ENCODE results near the gene PIGO. TPM values are rescaled to one million over a fixed set of nuclear protein-coding genes. Genes with fewer than 3 reads are reported as not detected.
A peak's percentile ranks its signal among the peaks of the same experiment; 100 is the strongest.

The PIGO gene
- polyA plus RNA-seq, 1 experiment = 26.9 TPM

DNA sequence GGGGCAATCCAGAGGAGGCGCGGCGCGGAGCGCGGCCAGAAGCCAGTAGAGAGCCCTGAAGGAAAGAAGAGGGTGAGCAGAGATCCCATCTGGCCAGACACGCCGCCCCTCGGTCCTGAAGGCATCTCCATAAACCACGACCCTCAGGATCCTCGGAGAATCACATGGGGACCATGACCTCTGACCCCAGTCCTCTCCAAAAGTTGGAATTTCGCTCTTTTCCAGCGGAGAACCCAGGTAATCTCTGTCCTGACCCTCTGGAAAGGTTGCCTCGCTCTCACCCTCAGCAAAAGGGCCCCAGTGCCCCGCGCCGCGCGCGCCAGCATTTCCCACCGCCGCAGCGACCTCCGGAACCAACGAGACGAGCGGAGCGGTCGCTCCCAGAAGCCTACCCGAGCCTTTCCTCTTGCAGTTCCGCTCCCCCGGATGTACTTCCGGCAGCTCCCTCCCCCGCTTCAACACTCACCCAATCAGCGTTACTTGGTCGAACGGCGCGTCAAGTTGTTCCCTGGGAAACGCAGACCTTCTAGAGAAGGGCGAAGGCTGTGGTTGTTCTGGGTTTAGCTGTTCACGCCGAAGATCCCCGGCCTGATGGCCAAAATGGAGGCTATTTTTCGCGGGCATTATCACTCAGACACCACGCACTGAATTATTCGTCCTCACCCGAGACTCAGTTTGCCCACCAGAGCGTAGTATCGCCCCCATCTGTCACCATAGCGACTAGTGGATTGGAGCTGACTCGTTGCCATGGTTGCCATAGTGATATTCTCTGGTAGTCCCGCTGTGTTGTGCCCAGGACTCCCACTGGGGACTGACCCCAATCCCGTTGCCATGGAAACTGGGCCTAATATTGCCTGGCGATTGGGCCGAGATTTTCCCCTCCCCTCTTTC, 6.6 kb upstream of the PIGO start, which contains the start of gene STOML2:
Gene STOML2, minus strand, starts transcription at position 363 of the 891 bp plus-strand sequence. Its CDS starts 37 bp downstream, at position 326.
- POLR2A ChIA-PET = interaction anchor here (0.6 kb wide), 1 partner anchor 239 kb away, joined by 4 read pairs; no protein-coding TSS in a partner anchor
- H3K27me3 ChIP-seq (ENCODE audit: control insufficient read depth, insufficient read depth, low read length) = no peaks in the 10 kb centered on the region
- peak within 1 kb of the TSS; percentile 70 for H3K4me3 ChIP-seq (ENCODE audit: low read depth, low read length)
- DNase-seq (ENCODE audit: low read depth) = peak; percentile 75
- TF ChIP-seq, protein P1, sequence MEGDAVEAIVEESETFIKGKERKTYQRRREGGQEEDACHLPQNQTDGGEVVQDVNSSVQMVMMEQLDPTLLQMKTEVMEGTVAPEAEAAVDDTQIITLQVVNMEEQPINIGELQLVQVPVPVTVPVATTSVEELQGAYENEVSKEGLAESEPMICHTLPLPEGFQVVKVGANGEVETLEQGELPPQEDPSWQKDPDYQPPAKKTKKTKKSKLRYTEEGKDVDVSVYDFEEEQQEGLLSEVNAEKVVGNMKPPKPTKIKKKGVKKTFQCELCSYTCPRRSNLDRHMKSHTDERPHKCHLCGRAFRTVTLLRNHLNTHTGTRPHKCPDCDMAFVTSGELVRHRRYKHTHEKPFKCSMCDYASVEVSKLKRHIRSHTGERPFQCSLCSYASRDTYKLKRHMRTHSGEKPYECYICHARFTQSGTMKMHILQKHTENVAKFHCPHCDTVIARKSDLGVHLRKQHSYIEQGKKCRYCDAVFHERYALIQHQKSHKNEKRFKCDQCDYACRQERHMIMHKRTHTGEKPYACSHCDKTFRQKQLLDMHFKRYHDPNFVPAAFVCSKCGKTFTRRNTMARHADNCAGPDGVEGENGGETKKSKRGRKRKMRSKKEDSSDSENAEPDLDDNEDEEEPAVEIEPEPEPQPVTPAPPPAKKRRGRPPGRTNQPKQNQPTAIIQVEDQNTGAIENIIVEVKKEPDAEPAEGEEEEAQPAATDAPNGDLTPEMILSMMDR (IDR thresholded peaks at IDR 0.05; ENCODE audit: insufficient read depth, low read depth, low read length) = no peak
- CTCF ChIA-PET = interaction anchor here (0.8 to 3.2 kb wide), 5 partner anchors 9 to 373 kb away, joined by 3 to 10 read pairs (median 4); partner anchors contain the start of gene VCP
- peaks cover 40% of the 10 kb centered on the region for H3K36me3 ChIP-seq (ENCODE audit: control insufficient read depth, insufficient read depth, low read length)

DNA sequence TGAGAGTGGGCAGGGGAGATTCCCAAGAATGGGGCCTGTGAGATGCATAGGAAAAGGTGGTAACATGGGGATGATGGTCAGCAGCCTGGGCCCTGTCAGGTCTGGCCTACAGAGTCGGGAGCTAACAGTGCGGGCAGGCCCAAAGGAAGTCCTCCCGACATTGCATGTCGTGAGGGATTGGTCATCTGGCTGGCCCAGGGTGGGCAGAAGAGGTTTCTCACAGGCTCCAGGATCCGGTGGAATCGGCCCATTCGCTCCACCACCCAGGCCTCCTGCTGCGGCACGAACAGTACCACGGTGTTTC, 6.0 kb upstream of the PIGO start:
- ChIA-PET CTCF (interaction anchor here (1.0 to 3.2 kb wide), 2 partner anchors 9 to 203 kb away, joined by 3 to 10 read pairs; no protein-coding TSS in a partner anchor), POLR2A (interaction anchor here (0.6 kb wide), 1 partner anchor 238 kb away, joined by 4 read pairs; no protein-coding TSS in a partner anchor)
- no peak for DNase-seq (ENCODE audit: low read depth)

DNA sequence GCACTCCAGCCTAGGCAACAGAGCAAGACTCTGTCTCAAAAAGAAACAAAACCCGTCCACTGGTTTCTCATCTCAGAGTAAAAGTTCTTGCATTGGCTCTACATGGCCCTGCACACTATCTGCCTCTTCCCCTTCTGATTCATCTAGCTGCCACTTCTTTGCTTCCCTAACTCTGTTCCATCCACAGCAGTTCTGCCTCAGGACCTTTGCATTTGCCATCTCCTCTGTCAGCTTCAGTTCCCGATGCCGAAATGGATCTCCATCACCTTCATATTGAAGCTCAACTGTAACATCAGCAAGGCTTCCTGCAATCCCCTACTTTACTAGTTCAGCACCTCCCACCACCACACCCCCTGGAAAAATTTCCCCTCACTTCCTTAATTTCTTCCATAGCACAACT, 1.2 kb upstream of the PIGO start:
- H3K4me3 ChIP-seq (ENCODE audit: low read depth, low read length) = no peak overlapping the region
- CTCF ChIA-PET = interaction anchor here (1.1 to 4.3 kb wide), 8 partner anchors 11 to 202 kb away, joined by 4 to 57 read pairs (median 7); partner anchors contain the start of gene ATOSB
- DNase-seq (ENCODE audit: low read depth) = no peak
- TF ChIP-seq, protein P1 (IDR thresholded peaks at IDR 0.05; ENCODE audit: insufficient read depth, low read depth, low read length) = no peak
- POLR2A ChIA-PET = no interaction called here
- H3K36me3 ChIP-seq (ENCODE audit: control insufficient read depth, insufficient read depth, low read length) = peaks cover 24% of the 10 kb centered on the region
- no peaks in the 10 kb centered on the region for H3K27me3 ChIP-seq (ENCODE audit: control insufficient read depth, insufficient read depth, low read length)

More for the DNA sequence above, 6.0 kb upstream of the PIGO start:
- peaks cover 34% of the 10 kb centered on the region for H3K36me3 ChIP-seq (ENCODE audit: control insufficient read depth, insufficient read depth, low read length)
- no peaks in the 10 kb centered on the region for H3K27me3 ChIP-seq (ENCODE audit: control insufficient read depth, insufficient read depth, low read length)
- H3K4me3 ChIP-seq (ENCODE audit: low read depth, low read length) = peak overlapping the region; percentile 70
- TF ChIP-seq, protein P1 (IDR thresholded peaks at IDR 0.05; ENCODE audit: insufficient read depth, low read depth, low read length) = no peak

DNA sequence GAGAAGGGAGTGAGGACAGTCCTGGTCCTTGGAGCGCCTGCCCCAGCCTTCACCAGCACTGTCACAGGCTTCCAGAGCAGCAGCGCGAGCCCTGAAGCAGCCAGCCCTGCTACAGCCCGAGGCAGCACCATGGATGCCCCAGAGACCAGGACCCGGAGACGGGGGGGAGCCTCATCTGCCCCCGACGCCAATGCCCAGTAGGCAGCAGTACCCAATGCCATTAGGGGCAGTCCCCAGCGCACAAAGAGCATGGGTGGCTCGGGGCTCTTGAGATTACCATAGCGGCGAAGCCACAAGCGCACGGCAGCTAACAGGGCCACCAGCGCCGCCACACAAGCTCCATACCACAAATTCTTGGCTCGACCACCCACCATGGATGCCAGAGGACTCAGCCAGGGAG, 4.9 kb downstream of the PIGO start:
- ChIA-PET POLR2A (no interaction called here), CTCF (interaction anchor here (1.2 to 1.4 kb wide), 2 partner anchors 12 to 192 kb away, joined by 6 read pairs; partner anchors contain the start of gene FANCG)
- no peaks in the 10 kb centered on the region for H3K27me3 ChIP-seq (ENCODE audit: control insufficient read depth, insufficient read depth, low read length)
- TF ChIP-seq, protein P1 (IDR thresholded peaks at IDR 0.05; ENCODE audit: insufficient read depth, low read depth, low read length) = no peak
- H3K4me3 ChIP-seq (ENCODE audit: low read depth, low read length) = no peak overlapping the region
- peaks cover 31% of the 10 kb centered on the region for H3K36me3 ChIP-seq (ENCODE audit: control insufficient read depth, insufficient read depth, low read length)
- DNase-seq (ENCODE audit: low read depth) = no peak

DNA sequence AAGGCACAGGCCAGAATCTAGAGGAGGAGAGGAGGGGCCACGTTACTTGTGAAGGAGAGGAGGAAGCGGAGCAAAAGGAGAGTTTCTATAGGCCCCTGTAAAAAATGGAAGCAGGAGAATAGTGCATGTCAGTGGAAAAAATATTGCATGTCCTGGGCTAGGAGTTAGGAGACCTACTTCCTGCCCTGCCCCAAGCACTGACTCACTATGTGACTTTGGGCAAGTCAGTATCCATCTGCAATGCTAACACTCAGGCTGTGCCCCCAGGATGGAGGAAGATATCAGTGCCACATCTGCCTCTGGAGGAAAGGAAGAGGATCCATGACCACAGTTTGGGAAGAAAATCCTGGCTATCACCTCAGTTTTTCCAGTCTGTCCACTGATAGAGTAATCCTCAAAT, 7.0 kb downstream of the PIGO start:
- Histone ChIP-seq H3K27me3 (ENCODE audit: control insufficient read depth, insufficient read depth, low read length) (no peaks in the 10 kb centered on the region), H3K4me3 (ENCODE audit: low read depth, low read length) (no peak overlapping the region), H3K36me3 (ENCODE audit: control insufficient read depth, insufficient read depth, low read length) (peaks cover 29% of the 10 kb centered on the region)
- CTCF ChIA-PET = no interaction called here
- TF ChIP-seq, protein P1 (IDR thresholded peaks at IDR 0.05; ENCODE audit: insufficient read depth, low read depth, low read length) = no peak
- POLR2A ChIA-PET = no interaction called here
- DNase-seq (ENCODE audit: low read depth) = no peak
